Anterior cingulate cortex (tissue), 58 donors: Measurements from ENCODE around the gene CALHM2.
A peak's percentile ranks its signal among the peaks of the same experiment; 100 is the strongest.

ENCODE experiments used
- DNase-seq, 58 donors: peaks; one replicate each; lab custom pipeline; 2025; lab: John Stamatoyannopoulos, UW

CALHM2 gene

DNA sequence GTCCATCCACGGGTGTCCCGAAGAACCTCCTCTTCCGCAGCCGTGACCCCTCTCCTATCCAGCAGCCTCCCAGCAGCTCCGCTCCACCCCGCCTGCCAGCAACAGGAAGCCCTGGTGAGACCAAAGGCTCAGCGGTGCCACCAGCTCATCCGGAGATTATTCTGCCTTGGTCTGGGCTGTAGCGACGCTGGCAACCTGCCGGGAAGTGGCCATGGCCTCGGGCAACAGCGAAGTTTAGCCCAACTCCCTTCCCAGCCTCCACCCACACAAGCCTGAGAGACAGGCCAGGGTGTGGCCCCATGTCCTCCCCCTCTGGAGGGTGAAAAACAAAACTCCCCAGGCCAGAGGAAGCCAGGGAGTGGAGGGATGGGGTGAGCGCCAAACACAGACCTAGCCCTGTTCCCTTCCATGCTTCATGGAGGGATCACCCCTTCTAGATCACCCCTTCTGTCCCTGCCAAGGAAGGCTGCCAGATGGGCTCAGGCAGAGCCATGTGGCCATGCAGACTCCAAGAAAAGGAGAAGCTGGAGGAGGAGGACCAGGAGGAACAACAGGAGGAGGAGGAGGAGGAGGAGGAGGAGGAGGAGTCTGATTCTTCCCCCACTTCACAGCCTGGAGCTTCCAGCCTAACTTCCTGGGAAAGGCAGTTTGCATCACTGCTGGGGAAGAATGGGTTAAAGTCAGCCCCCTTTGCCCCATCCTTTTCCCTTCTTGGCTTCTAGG lies 918 bp downstream of the CALHM2 start:
- peak in 10 of 58 donors; percentile 20 to 52 (median 36) for DNase-seq

DNA sequence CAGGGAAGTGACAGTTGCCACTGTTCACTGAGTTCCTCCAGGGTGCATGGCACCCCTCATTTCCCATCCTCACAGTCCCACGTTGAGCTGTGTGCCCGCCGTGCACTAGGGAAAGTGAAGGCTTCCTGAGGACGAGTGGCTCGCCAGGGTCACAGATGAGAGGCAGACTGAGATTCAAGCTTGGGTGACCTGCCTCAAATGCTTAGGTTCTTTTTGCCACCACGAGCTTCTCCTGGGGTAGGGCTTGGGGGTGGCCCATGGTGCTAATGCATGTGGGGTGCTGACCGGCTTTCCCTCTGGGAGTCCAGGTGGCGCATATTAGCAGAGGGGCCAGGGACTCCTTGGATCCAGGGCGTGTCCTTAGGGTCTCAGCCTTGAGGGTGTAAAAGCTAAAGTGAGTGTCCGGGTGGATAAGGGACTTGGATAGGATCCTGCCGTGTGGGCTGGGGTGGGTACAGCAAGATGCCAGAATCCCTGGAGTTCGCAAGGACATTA lies 1.9 kb downstream of the CALHM2 start:
- DNase-seq, result no peak

DNA sequence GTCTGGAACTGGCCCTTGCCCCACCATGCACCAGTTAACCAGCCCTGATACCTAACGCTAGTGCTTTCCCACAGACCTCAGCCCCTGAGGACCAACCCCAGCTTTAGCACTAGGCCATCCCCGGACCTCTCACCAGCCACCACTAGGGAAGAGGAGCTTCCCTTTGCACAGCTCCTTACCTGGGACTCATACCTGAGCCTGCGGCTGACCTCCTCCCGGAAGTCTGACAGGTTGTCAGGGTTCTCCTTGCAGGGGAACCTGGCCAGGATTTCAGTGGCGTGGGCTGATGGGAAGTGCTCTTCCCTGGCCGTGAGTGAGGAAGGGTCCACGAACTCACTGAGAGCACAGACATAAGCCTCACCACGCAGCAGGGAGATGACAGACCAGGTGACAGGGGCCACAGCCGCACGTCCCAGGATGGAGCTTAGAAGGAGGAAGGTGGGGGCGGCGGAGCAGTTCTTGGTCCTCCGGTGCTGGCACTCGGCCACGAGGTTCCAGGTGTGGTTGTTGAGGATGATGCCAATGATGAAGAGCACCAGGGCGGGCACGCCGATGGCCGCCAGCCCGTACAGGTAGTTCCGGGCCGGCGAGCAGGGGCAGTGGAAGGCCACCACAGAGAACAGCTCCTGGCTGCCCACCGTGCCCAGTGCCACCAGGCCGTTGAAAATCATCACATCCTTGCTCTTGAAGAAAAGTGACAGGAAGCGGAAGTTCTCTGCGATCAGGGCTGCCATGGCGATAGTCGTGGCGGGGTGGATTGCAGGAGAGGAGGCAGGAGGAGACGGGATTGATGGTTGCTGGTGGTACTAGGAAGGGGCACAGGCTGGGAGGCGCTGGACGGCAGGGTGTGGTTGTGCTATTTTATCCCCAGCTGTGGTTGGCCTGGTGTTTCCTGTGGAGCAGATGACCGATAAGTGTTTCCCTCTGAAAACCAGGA lies 2.7 kb downstream of the CALHM2 start:
- DNase-seq, result no peak

DNA sequence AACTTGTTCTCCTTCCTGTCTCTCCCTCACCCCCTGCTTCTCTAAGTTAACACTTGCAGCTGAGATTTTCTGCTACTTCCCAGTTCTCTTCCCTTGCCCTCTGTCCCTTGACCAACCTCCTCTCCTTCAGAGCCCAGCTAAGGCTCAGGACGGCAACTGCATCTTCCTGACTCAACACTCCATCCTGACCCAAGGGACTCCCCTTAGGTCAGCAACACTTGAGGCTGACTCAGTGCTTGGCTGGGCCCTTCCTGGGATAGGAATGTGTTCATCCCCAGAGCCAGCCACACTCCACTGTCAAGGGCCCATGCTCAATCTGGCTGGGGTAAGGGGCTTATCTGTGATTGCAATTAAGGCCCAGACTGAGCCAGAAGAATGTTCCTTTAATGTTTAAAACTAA lies 3.4 kb downstream of the CALHM2 start:
- DNase-seq, result no peak

DNA sequence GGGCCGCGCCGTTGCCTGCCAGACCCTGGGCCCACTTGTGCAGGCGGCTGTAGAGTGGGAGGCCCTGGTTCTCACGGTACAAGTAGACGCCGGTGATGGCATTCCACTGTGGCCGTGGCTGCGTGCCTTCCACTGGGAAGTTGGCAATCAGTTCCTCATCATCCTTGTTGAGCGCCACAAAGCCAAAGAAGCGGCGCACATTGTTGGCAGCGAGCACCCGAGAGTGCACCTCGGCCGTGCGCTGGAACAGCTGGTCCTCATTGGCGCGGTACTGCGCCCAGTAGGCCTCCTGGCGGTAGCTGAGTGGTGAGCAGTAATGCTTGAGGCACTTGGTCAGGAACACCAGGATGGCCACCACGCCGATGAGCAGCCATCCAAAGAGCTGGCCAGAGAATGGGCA lies 5.0 kb downstream of the CALHM2 start:
- no peak for DNase-seq

DNA sequence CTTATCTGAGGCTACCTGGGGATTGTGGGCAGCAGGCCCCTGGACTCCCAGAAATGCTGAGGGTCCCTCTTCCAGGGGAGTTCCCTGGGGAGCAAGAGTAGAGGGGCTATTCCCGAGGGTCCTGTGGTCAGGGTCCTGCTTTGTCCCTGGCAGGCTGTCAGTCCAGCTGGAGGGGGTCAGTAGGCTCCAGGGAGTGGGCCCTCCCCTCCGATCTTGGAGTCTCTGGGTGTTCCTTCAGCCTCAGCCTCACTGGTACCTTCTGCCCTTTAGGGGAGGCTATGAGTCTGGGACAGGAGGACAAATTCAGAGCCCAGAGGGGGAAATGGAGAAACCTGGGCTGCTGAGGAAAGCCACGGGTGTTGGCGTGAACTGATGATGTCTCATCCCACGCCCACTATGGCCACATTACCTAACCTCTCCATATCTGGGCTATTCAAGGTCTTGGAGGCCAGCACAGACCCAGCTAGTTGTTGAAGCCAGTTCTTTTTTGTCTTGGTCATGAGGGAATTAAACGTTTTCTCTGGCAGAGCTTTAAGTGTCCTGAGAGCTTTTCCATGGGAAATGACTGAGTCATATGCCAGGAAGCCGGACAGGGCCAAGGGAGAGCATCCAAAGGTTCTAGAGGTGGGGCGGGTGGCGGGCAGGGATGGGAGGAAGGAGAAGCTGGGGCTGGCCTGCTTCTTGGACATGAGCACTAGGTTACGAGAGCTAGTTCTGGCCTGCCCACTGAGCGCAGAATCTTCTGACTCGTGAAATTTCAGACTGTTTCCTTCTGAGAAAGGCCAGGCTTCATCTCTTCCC lies 6.2 kb downstream of the CALHM2 start:
- DNase-seq, result peak in 3 of 58 donors; percentile 4 to 55 (median 49)

DNA sequence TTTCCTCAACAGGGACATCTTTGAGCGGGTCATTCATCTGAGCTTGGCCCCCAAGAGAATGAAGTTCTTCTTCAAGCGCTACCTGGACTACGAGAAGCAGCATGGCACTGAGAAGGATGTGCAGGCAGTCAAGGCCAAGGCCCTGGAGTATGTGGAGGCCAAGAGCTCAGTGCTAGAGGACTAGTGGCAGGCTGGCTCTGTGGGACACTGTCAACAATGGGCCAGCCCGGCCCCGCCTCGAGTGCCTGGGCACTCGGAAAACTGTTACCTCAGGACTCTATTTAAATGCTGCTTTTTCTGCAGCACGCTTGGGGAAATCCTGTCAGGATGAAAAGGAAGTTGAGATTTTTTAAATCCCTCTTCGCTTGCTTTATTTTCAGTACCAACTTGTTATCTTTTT lies 6.8 kb downstream of the CALHM2 start:
- DNase-seq, result no peak

DNA sequence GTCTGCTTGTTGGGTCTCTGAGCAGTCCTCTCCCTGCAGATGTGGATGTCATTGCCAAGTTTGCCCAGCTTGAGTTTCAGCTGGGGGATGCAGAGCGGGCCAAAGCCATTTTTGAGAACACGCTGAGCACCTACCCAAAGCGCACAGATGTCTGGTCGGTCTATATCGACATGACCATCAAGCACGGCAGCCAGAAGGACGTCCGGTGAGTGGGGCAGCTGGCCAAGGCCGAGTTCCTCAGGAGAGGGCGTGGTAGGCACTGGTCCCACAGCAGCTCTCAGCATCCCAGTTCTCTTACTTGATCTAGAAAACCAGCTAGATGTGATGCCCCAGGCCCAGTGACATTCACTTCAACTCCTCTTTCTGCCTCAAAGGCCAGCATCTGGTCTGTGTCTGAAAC lies 7.7 kb downstream of the CALHM2 start:
- DNase-seq, result no peak

DNA sequence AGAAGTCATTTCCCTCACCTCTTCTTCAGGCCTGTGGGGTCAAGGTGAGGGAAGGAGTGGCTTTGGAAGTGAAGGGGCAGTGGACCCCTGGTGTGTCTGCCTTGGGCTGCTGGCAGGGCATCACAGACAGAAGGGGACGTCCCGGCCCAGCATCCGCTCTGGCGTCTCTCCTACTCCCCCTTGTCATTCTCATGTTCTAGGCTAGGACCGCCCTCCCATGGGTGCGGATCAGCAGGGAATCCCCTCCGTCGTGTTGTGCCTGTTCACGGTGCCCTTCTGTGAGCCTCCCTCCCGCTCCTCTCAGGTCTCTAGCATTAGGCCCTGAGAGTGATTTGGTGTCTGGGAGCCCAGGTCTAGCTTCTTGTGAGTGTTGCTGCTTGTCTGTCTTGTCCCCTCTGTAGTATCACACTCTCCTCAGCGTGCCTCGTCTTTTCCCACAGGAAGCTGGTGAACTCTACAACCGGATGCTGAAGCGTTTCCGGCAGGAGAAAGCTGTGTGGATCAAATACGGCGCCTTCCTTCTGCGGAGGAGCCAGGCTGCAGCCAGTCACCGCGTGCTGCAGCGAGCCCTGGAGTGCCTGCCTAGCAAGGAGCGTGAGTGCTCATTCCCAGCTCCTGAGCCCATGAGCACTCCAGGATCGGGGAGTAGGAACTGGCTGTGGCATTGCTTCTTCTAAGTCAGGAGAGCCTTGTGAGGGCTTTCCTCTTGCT lies 8.5 kb downstream of the CALHM2 start:
- DNase-seq, result no peak

DNA sequence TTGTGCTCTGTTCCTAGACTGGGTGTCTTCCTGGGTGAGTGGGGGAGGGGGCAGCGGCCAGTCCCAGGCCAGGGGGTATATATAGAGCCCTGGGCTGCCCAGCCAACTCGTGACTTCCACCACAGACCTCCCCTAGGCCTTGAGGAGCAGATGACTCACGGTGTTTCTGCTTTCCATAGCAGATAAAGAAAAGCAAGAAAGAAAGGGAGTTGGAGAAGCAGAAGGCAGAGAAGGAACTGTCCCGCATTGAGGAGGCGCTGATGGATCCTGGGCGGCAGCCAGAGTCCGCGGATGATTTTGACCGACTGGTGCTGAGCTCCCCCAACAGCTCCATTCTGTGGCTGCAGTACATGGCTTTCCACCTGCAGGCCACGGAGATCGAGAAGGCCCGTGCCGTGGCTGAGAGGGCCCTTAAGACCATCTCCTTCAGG lies 10.1 kb downstream of the CALHM2 start:
- peak in 10 of 58 donors; percentile 7 to 30 (median 18) for DNase-seq

DNA sequence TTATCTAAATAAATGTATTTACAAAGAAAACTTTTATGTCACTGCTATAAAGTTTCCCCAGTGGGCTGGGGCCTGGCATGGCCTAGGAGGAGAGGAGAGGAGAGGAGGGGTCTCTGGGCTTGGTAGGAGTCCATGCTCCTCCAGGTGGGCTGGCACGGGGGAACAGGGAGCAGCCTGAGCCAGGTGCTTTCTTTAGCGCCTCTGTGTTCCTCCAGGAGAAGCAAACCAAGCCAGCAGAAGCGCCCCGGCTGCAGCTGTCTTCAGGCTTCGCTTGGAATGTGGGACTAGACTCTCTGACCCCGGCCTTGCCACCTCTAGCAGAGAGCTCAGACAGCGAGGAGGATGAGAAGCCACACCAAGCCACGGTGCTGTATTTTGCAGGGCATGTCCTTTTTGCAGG lies 10.6 kb downstream of the CALHM2 start:
- no peak for DNase-seq

DNA sequence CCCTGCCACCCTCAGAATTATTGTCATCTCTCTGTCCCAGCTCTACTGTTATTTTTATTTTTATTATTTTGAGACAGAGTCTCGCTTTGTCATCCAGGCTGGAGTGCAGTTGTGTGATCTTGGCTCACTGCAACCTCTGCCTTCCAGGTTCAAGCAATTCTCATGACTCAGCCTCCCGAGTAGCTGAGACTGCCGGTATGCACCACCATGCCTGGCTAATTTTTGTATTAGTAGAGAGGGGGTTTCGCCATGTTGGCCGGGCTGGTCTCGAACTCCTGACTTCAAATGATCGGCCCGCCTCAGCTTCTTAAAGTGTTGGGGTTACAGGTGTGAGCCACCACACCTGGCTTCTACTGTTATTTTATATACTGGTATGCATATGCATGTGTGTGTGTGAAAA lies 11.0 kb downstream of the CALHM2 start:
- DNase-seq, result no peak

DNA sequence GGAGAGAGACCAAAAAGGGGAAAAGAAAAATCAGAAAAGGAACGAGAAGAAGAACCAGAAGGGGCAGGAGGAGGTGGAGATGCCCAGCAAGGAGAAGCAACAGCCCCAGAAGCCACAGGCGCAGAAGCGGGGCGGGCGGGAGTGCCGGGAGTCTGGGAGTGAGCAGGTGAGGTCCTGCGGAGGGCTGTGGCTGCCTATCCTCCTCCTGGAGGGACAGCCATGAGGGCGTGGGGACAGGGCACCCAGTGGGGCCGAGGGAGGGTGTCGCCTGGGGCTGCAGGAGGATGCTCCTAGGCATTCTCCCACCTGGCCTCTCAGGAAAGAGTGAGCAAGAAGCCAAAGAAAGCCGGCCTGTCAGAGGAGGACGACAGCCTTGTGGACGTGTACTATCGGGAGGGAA lies 11.8 kb downstream of the CALHM2 start:
- DNase-seq, result no peak

DNA sequence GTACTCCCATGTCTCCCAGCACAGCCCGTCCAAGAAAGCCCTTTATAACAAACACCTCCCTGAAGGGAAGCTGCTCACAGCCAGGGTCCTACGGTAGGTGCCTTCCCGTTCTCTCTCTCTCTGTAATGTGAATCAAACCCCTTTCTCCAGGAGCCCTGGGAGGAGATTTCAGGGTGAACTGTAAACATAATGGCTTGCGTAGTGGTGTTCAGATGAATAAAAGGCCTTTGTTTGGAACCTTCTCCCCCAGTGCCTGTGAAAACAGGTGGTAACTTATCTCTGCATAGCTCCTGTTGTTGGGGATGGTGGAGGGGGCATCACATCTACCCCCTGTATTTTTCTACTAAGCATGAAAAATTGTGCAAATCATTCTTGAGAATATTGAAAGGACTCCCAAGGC lies 12.4 kb downstream of the CALHM2 start:
- DNase-seq, result no peak

DNA sequence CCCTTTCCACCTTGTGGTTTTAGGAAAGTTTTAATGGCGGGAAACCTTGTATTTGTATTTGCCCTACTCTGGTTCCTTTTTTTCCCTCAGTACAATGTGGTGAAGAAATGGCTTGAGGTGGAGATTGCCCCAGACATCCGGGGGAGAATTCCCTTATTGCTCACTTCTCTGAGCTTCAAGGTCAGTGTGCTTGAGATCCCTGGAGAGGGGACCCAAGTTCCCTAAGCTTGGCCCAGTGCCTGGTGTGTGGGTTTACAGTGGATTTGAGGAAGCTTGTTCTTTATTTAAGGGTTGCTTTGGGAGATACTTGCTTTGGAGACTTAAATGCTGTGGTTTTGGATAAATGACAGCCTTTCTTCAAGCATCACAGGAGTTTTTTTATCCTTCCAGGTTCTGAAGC lies 18.3 kb downstream of the CALHM2 start:
- no peak for DNase-seq

DNA sequence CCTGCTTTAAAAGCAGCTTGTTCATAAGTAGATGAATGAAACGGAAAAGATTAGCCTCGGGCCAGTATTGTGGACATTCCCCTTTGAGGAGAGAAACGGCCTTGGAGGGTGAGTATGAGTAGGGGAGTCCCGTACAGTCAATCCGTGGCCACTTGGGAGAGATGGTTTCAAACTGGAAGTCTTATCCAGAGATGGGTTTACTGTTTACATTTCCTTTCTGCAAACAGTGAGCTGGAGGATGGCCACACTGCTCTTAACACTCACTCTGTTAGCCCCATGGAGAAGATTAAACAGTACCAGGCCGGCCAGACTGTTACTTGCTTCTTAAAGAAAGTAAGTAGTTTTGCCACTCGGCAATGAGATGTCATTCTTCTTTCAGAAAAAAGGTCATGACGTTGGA lies 20.3 kb downstream of the CALHM2 start:
- DNase-seq, result no peak

DNA sequence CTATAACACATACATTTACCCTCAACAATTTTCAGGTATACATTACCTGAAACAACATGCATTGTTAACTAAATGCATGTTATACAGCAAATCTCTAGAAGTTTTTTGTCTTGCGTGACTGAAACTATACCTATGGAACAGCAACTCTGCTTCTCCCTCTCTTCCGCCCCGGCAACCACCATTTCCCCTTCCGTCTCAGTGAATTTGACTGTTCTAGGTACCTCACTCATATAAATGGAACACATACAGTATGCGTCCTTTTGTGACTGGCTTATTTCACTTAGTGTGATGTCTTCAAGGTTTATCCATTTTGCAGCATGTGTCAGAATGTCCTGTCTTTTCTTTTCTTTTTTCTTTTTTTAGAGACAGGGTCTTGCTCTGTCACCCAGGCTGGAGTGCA lies 22.5 kb downstream of the CALHM2 start:
- DNase-seq, result no peak

DNA sequence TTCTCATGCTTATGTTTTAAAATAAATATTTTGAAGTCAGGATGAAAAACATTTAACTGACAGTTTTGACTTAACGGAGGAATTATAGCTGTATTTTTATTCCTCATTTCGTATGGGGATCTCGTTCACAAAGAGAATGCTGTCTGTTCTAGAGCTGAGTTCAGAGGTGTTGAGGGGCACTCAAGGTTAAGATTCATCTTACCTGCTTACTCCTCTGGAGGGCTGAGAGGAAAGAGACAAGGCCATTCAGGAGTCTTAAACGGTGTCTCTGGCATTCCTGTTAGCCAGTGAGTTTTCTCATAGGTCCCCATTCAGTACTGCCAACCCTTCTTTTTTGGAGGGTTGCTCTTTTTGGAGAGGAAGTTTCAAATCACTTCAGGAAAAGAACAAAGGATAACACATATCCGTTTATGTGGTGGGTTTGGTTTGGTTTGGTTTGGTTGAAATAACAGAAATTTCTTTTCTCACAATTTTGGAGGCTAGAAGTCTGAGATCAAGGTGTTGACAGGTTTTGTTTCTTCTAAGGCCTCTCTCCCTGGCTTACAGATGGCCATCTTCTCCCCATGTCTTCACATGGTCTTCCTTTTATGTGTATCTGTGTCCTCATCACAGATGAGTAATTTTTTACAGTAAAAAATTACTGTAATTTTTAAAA lies 23.1 kb downstream of the CALHM2 start:
- no peak for DNase-seq

DNA sequence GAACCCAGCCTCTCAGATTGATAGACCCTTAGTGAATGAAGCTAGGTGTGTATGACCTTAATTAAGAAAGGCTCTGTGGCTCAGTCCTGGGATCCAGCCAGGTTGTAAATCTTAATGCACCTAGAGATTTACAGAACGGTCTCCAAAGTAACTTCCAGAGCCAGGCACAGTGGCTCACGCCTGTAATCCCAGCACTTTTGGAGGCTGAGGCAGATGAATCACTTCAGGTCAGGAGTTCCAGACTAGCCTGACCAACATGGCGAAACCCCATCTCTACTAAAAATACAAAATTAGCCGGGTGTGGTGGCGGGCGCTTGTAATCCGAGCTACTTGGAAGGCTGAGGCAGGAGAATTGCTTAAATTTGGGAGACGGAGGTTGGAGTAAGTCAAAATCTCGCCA lies 24.3 kb downstream of the CALHM2 start:
- DNase-seq, result no peak

DNA sequence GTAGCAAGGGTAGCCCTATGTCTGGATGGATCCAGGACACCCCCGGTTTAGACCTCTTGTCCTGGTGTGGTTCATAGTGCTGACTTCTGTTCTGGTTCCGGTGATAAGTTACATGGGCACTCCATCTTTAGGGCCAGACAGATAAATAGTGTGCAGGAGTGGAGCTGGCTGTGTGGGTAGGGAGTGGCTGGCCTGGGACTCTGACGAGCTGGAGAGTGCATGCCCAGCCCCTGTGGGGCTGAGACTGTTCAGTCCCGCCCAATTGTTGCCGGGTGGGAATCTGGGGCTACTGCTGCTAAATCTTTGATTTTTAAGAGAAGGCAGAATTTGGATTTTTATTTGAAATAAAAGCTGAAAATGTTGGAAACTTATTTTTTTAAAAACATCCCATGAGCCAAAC lies 28.4 kb downstream of the CALHM2 start:
- no peak for DNase-seq
